GM12878 (cell line): ENCODE measurements around the gene POLDIP3. TPM values are rescaled to one million over a fixed set of nuclear protein-coding genes. Genes with fewer than 3 reads are reported as not detected.

Source experiments
- ATAC-seq: fragments of 200-7000 bp; cut with Tn5 transposase; 3 replicates; pipeline ENCODE4 v1.9.1; 2020; ENCODE audit warnings: mild to moderate bottlenecking, moderate library complexity
- BruUV-seq: library from RNA; stranded (reverse); fragments of 400-500 nt; replicated peaks from 2 replicates; lab custom pipeline; 2021; lab: Mats Ljungman, UMichigan
- CTCF ChIA-PET: fragments of 300-600 bp; sonication (Branson Sonifier 250); formaldehyde crosslinking; extraction: SDS; loops from one replicate; lab custom pipeline; 2021; ENCODE audit warnings: inconsistent platforms; lab: Yijun Ruan, JAX
- POLR2A ChIA-PET: fragments of 350-600 bp; formaldehyde crosslinking; extraction: SDS; loops from one replicate; lab custom pipeline; 2021; ENCODE audit warnings: inconsistent platforms; lab: Charles Lee
- RAD21 ChIA-PET: fragments of 300-600 bp; sonication (Branson Sonifier 250); formaldehyde crosslinking; loops from one replicate; lab custom pipeline; 2023; ENCODE audit warnings: antibody characterized with exemption; ENCODE audit not compliant: unreplicated experiment; lab: Charles Lee
- SMC1A ChIA-PET: fragments of 300-600 bp; sonication (Branson Sonifier 250); formaldehyde crosslinking; loops from one replicate; lab custom pipeline; 2023; ENCODE audit not compliant: unreplicated experiment, uncharacterized antibody; lab: Charles Lee
- DNase-seq: peaks from one replicate; pipeline ENCODE4 v3.0.0-alpha.2; 2011; ENCODE audit warnings: low read depth, low spot score
- FAIRE-seq: peaks from 3 replicates; lab custom pipeline; 2011; peaks lifted over from hg19 to GRCh38; lab: Jason Lieb, UNC
- H2AFZ ChIP-seq: 2 replicates; pipeline ENCODE4 v1.6.0; 2011; ENCODE audit warnings: low read depth, low read length, control low read depth; ENCODE audit not compliant: control insufficient read depth
- H3K27ac ChIP-seq: 2 replicates; pipeline ENCODE4 v1.5.1; 2011; ENCODE audit warnings: control low read depth; ENCODE audit not compliant: control insufficient read depth, insufficient read depth
- H3K27me3 ChIP-seq, 2 experiments: replicated peaks in 1 of 2; 2 replicates each; pipeline versions ENCODE4 v1.6.0 to v1.6.1; 2011; ENCODE audit warnings: low read length in 1 of 2; ENCODE audit not compliant: control insufficient read depth in 2 of 2, insufficient read depth in 2 of 2
- H3K36me3 ChIP-seq, 2 experiments: 2 replicates each; pipeline ENCODE4 v1.5.1; 2011; ENCODE audit warnings: low read length in 1 of 2; ENCODE audit not compliant: control insufficient read depth in 2 of 2, insufficient read depth in 2 of 2
- H3K4me1 ChIP-seq: 2 replicates; pipeline ENCODE4 v1.6.1; 2011; ENCODE audit warnings: mild to moderate bottlenecking, low read length, moderate library complexity, mixed read lengths; ENCODE audit not compliant: control insufficient read depth, insufficient read depth
- H3K4me2 ChIP-seq: 2 replicates; pipeline ENCODE4 v1.6.0; 2011; ENCODE audit warnings: control low read depth; ENCODE audit not compliant: control insufficient read depth, insufficient read depth
- H3K4me3 ChIP-seq: fragments of 200-600 bp; sonication (generic); 2 replicates; pipeline ENCODE4 v1.5.1; 2016
- H3K79me2 ChIP-seq: 2 replicates; pipeline ENCODE4 v1.6.0; 2011; ENCODE audit warnings: low read length; ENCODE audit not compliant: control insufficient read depth, insufficient read depth
- H3K9ac ChIP-seq: 2 replicates; pipeline ENCODE4 v1.8.0; 2011; ENCODE audit warnings: low read length, control low read depth, mixed read lengths; ENCODE audit not compliant: control insufficient read depth, insufficient read depth
- H3K9me3 ChIP-seq: replicated peaks from 3 replicates; pipeline ENCODE4 v1.5.1; 2011; ENCODE audit warnings: mild to moderate bottlenecking, low read length; ENCODE audit not compliant: control insufficient read depth, insufficient read depth
- H4K20me1 ChIP-seq: 2 replicates; pipeline ENCODE4 v1.6.0; 2011; ENCODE audit not compliant: control insufficient read depth, insufficient read depth
- ATF2 ChIP-seq: IDR thresholded peaks from 2 replicates; pipeline ENCODE4 v1.6.1; 2012; ENCODE audit warnings: low read length, inconsistent platforms
- CBX3 ChIP-seq: fragments of 200-600 bp; sonication (generic); IDR thresholded peaks from 2 replicates; pipeline ENCODE4 v1.6.1; 2016; ENCODE audit warnings: low read depth, borderline replicate concordance
- ELK1 ChIP-seq: IDR thresholded peaks from 2 replicates; pipeline ENCODE4 v1.6.1; 2012; ENCODE audit warnings: low read depth, low read length, improper control_type of control experiment
- MLLT1 ChIP-seq: fragments of 450-650 bp; IDR thresholded peaks from 2 replicates; pipeline ENCODE4 v1.6.1; 2016; ENCODE audit warnings: mild to moderate bottlenecking
- NFYA ChIP-seq: IDR thresholded peaks from 2 replicates; pipeline ENCODE4 v1.6.1; 2011; ENCODE audit warnings: low read depth, mild to moderate bottlenecking, low read length, improper control_type of control experiment, borderline replicate concordance
- NR2C2 ChIP-seq: IDR thresholded peaks from 2 replicates; pipeline ENCODE4 v1.6.1; 2011; ENCODE audit warnings: borderline replicate concordance, low read depth; ENCODE audit not compliant: control insufficient read depth, insufficient read length
- PML ChIP-seq: IDR thresholded peaks from 2 replicates; pipeline ENCODE4 v1.6.1; 2012; ENCODE audit warnings: low read length, inconsistent platforms
- TBL1XR1 ChIP-seq: IDR thresholded peaks from 2 replicates; pipeline ENCODE4 v1.6.1; 2012; ENCODE audit warnings: low read depth, low read length, improper control_type of control experiment
- TCF12 ChIP-seq: IDR thresholded peaks from 2 replicates; pipeline ENCODE4 v1.6.1; 2011; ENCODE audit warnings: low read depth, mild to moderate bottlenecking, low read length
- ZSCAN29 ChIP-seq: fragments of 450-650 bp; IDR thresholded peaks from 2 replicates; pipeline ENCODE4 v1.6.1; 2017; ENCODE audit warnings: mild to moderate bottlenecking, moderate library complexity
- WGBS: methylation state at CpG from one replicate; pipeline ENCODE4 v1.1.6; 2016; ENCODE audit warnings: low lambda C conversion rate; ENCODE audit not compliant: insufficient replicate concordance, insufficient coverage; ENCODE audit errors: missing lambda C conversion rate; 5-methylcytosine and 5-hydroxymethylcytosine counted together
- in situ Hi-C: fragments of 300-500 bp; cut with MboI; formaldehyde crosslinking; loops from 9 replicates; pipeline ENCODE4 v1.14.3; 2018; ENCODE audit warnings: mixed read lengths
- intact Hi-C: fragments of 100-400 bp; cut with micrococcal nuclease; formaldehyde crosslinking; loops from one replicate; pipeline ENCODE4 v1.14.2; 2022; ENCODE audit not compliant: unreplicated experiment
- polyA plus RNA-seq, 11 experiments: library from polyadenylated mRNA; depleted of rRNA in 4 of 11; unstranded in 6 of 11; stranded (reverse) in 5 of 11; fragments of >200 nt; fragmentation: Nextera tagmentation in 4 of 11; fragmentation: Illumina TruSeq in 1 of 11; extraction: Ambion mirVana in 4 of 11; extraction: Trizol in 1 of 11; gene quantifications; 1 replicate in 1 of 11; 2 replicates in 10 of 11; pipeline versions ENCODE4 v1.2.1 to v1.2.3, GENCODE V29; 2011 to 2016; ENCODE audit warnings: inconsistent platforms in 2 of 11, missing spikeins in 2 of 11, low read depth in 1 of 11
- total RNA-seq, 4 experiments: library from RNA; depleted of rRNA in 3 of 4; stranded (reverse); fragments of >200 nt in 3 of 4; fragmentation: Illumina TruSeq in 1 of 4; extraction: Trizol in 1 of 4; gene quantifications; 2 replicates each; pipeline versions ENCODE4 v1.2.1 to v1.2.3, GENCODE V29; 2013 to 2021

POLDIP3 gene
- total and polyA plus RNA-seq, 10 of the 15 experiments (the other 5 are each of a cell fraction or from before 2014, with no cell fraction given), result 14.8 to 60.2 (median 49.5) TPM

- BruUV-seq, result no TSS peak
- FAIRE-seq (no peak), DNase-seq (no peak)
- Histone ChIP-seq H3K4me3 (no peak overlapping the region), H3K4me2 (no peak overlapping the region), H3K9me3 (no peaks in the 10 kb centered on the region), H3K79me2 (no peaks in the 10 kb centered on the region), H3K27ac (no peak overlapping the region), H2AFZ (no peak overlapping the region)
- in situ Hi-C loops, result no loop called here
- CTCF ChIA-PET, result interaction anchor here (0.9 to 4.1 kb wide), 9 partner anchors 12 to 467 kb away, joined by 3 to 16 read pairs (median 4); partner anchors contain the start of gene ATP5MGL
- peak; percentile 47; the same call in 1 of the 2 replicates for TF ChIP-seq TCF12
- no peak for TF ChIP-seq PML
- TF ChIP-seq, all 136 proteins: peak for 1
- intact Hi-C loops, result no loop called here
- ATAC-seq, result peak; percentile 76
- RAD21 ChIA-PET, result interaction anchor here (1.6 to 3.8 kb wide), 3 partner anchors 20 to 197 kb away, joined by 5 to 19 read pairs (median 5); no protein-coding TSS in a partner anchor
- Histone ChIP-seq H4K20me1 (no peaks in the 10 kb centered on the region; the same call in 1 of the 2 replicates), H3K4me1 (peaks cover 8% of the 10 kb centered on the region), H3K27me3 (no peaks in the 10 kb centered on the region), H3K9ac (no peak overlapping the region), H3K36me3 (peaks cover 8 to 22% of the 10 kb centered on the region in 2 experiments; a peak in 3 of 4 replicates)
- 31% methylated on average over 18 of the region's 18 CpGs for WGBS
- POLR2A ChIA-PET, result interaction anchor here (0.9 kb wide), 1 partner anchor 32 kb away, joined by 3 read pairs; no protein-coding TSS in a partner anchor
- SMC1A ChIA-PET, result interaction anchor here (0.8 to 4.0 kb wide), 5 partner anchors 21 to 233 kb away, joined by 3 to 15 read pairs (median 4); no protein-coding TSS in a partner anchor
These were observed 8.6 kb upstream of the POLDIP3 start for GRCh38 chr22:42623301-42623751.

GRCh38 chr22:42622061-42622710, 7.5 kb upstream of the POLDIP3 start:
- H3K9ac ChIP-seq, result no peak overlapping the region
- no peak for ATAC-seq
- FAIRE-seq, result no peak
- TF ChIP-seq NFYA (no peak), TBL1XR1 (no peak), ELK1 (no peak), ZSCAN29 (no peak), CBX3 (no peak), MLLT1 (0 out of 2 replicates have a peak, but pooled peaks have one; percentile 2), NR2C2 (no peak), ATF2 (no peak)

More at GRCh38 chr22:42622061-42622710, 7.5 kb upstream of the POLDIP3 start:
- no peak overlapping the region for H3K27ac ChIP-seq
- no peak overlapping the region for H3K4me3 ChIP-seq
- ChIA-PET POLR2A (interaction anchor here (1.1 to 1.4 kb wide), 2 partner anchors 27 to 34 kb away, joined by 3 to 4 read pairs; partner anchors contain the start of gene CYB5R3), SMC1A (interaction anchor here (1.1 to 4.0 kb wide), 8 partner anchors 11 to 411 kb away, joined by 3 to 15 read pairs (median 4); no protein-coding TSS in a partner anchor), RAD21 (interaction anchor here (1.1 to 3.8 kb wide), 4 partner anchors 21 to 245 kb away, joined by 3 to 19 read pairs (median 6); no protein-coding TSS in a partner anchor), CTCF (interaction anchor here (0.5 to 4.1 kb wide), 20 partner anchors 10 to 647 kb away, joined by 3 to 18 read pairs (median 5); partner anchors contain the start of gene CYB5R3)
- no peaks in the 10 kb centered on the region for H3K27me3 ChIP-seq
- peaks cover 8% of the 10 kb centered on the region for H3K4me1 ChIP-seq
- 95% methylated on average over 20 of the region's 20 CpGs for WGBS
- peaks cover 8 to 14% of the 10 kb centered on the region in 2 experiments; a peak in 3 of 4 replicates for H3K36me3 ChIP-seq
- no peak overlapping the region for H2AFZ ChIP-seq
- BruUV-seq, result no TSS peak
- no peak overlapping the region for H3K4me2 ChIP-seq
- no peaks in the 10 kb centered on the region for H3K9me3 ChIP-seq
- no peak for DNase-seq
- no peaks in the 10 kb centered on the region; the same call in 1 of the 2 replicates for H4K20me1 ChIP-seq
- no peaks in the 10 kb centered on the region for H3K79me2 ChIP-seq
- in situ Hi-C loops, result no loop called here
- intact Hi-C loops, result no loop called here
